HEK293T (cell line): ENCODE measurements around the gene ASTN2.

Experiments
- CTCF ChIA-PET: fragments of 350-600 bp; formaldehyde crosslinking; extraction: SDS; loops from one replicate; lab custom pipeline; 2021; ENCODE audit warnings: antibody characterized with exemption, inconsistent platforms; lab: Yijun Ruan, JAX
- POLR2A ChIA-PET: fragments of 350-600 bp; formaldehyde crosslinking; extraction: SDS; loops from one replicate; lab custom pipeline; 2020; ENCODE audit warnings: antibody characterized with exemption, inconsistent platforms; lab: Yijun Ruan, JAX
- DNase-seq: peaks from one replicate; pipeline ENCODE4 v3.0.0; 2012; ENCODE audit warnings: mixed read lengths; ENCODE audit errors: extremely low spot score
- ARNT ChIP-seq: fragments of 450-650 bp; IDR thresholded peaks from 2 replicates; pipeline ENCODE4 v1.6.1; 2017; ENCODE audit warnings: mild to moderate bottlenecking
- BHLHE40 ChIP-seq: fragments of 450-650 bp; IDR thresholded peaks from 2 replicates; pipeline ENCODE4 v1.6.1; 2016; ENCODE audit warnings: mild to moderate bottlenecking, moderate library complexity, borderline replicate concordance
- CTBP1 ChIP-seq: fragments of 450-650 bp; IDR thresholded peaks from 2 replicates; pipeline ENCODE4 v1.6.1; 2016; ENCODE audit warnings: borderline replicate concordance
- ELF4 ChIP-seq: fragments of 450-650 bp; IDR thresholded peaks from 2 replicates; pipeline ENCODE4 v1.6.1; 2017; ENCODE audit warnings: antibody characterized with exemption
- FOXA1 ChIP-seq: fragments of 450-650 bp; IDR thresholded peaks from 2 replicates; pipeline ENCODE4 v1.6.1; 2016; ENCODE audit warnings: mild to moderate bottlenecking
- FOXK2 ChIP-seq: fragments of 450-650 bp; IDR thresholded peaks from 2 replicates; pipeline ENCODE4 v1.6.1; 2016; ENCODE audit warnings: mild to moderate bottlenecking
- FOXM1 ChIP-seq: fragments of 450-650 bp; IDR thresholded peaks from 2 replicates; pipeline ENCODE4 v1.6.1; 2017; ENCODE audit warnings: mild to moderate bottlenecking, borderline replicate concordance
- HDGF ChIP-seq: fragments of 450-650 bp; IDR thresholded peaks from 2 replicates; pipeline ENCODE4 v1.6.1; 2017; ENCODE audit warnings: antibody characterized with exemption, borderline replicate concordance
- L3MBTL2 ChIP-seq: fragments of 450-650 bp; conservative IDR thresholded peaks from 2 replicates; pipeline ENCODE4 v1.6.1; 2016; ENCODE audit warnings: mild to moderate bottlenecking
- LEF1 ChIP-seq: fragments of 450-650 bp; IDR thresholded peaks from 2 replicates; pipeline ENCODE4 v1.6.1; 2017; ENCODE audit warnings: mild to moderate bottlenecking, borderline replicate concordance
- NFRKB ChIP-seq: fragments of 450-650 bp; IDR thresholded peaks from 2 replicates; pipeline ENCODE4 v1.6.1; 2016; ENCODE audit warnings: mild to moderate bottlenecking, moderate library complexity
- PKNOX1 ChIP-seq: fragments of 450-650 bp; IDR thresholded peaks from 2 replicates; pipeline ENCODE4 v1.6.1; 2016
- SP1 ChIP-seq: fragments of 450-650 bp; IDR thresholded peaks from 2 replicates; pipeline ENCODE4 v1.6.1; 2017
- SUZ12 ChIP-seq: fragments of 450-650 bp; IDR thresholded peaks from 2 replicates; pipeline ENCODE4 v1.6.1; 2016; ENCODE audit warnings: mild to moderate bottlenecking
- TARDBP ChIP-seq: fragments of 450-650 bp; IDR thresholded peaks from 2 replicates; pipeline ENCODE4 v1.6.1; 2016
- ZNF384 ChIP-seq: fragments of 450-650 bp; IDR thresholded peaks from 2 replicates; pipeline ENCODE4 v1.6.1; 2016

The ASTN2 gene

GRCh38 chr9:117080765-117081390, 334.0 kb downstream of the ASTN2 start:
- no peak for TF ChIP-seq ZNF384
- TF ChIP-seq FOXA1, result no peak
- no peak for TF ChIP-seq NFRKB
- TF ChIP-seq BHLHE40, result no peak
- TF ChIP-seq CTBP1, result no peak
- TF ChIP-seq PKNOX1, result no peak
- TF ChIP-seq SUZ12, result no peak
- no peak for TF ChIP-seq HDGF
- TF ChIP-seq FOXK2, result no peak
- TF ChIP-seq FOXM1, result no peak
- no peak for TF ChIP-seq SP1
- no peak for TF ChIP-seq ARNT
- no peak for TF ChIP-seq ELF4
- TF ChIP-seq L3MBTL2, result no peak
- no peak for TF ChIP-seq TARDBP
- TF ChIP-seq LEF1, result no peak
- ChIA-PET CTCF (no interaction called here), POLR2A (no interaction called here)
- no peak for DNase-seq

- no peak for DNase-seq
- no peak for TF ChIP-seq TARDBP
- no peak for TF ChIP-seq HDGF
- TF ChIP-seq SUZ12, result no peak
- POLR2A ChIA-PET, result no interaction called here
- CTCF ChIA-PET, result no interaction called here
Measured at GRCh38 chr9:117076571-117077290, 338.1 kb downstream of the ASTN2 start.

DNA sequence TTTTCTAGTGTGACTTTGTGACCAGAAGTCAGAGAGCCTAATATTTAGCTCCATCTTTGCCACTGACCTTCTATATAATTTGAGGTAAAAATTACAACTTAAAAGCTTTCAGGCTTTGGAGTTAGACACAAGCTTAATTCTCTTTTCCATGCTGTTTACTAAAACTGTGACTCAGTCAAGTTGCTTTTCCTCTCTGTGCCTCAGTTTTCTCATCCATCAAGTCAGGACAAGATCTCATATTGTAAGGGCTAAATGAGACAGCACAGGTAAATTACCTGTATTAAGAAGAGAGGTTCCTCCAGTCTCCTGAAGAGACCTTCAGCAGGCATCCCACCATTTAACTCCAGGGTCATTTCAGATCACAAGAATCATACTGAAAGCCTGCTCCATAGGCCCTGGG, 339.2 kb downstream of the ASTN2 start:
- DNase-seq, result no peak
- ChIA-PET CTCF (no interaction called here), POLR2A (no interaction called here)
- TF ChIP-seq NFRKB (no peak), HDGF (no peak), SUZ12 (no peak), LEF1 (no peak), CTBP1 (no peak), ARNT (no peak), ZNF384 (no peak), FOXA1 (no peak), BHLHE40 (no peak), FOXM1 (no peak), L3MBTL2 (no peak), TARDBP (no peak), SP1 (no peak)

DNA sequence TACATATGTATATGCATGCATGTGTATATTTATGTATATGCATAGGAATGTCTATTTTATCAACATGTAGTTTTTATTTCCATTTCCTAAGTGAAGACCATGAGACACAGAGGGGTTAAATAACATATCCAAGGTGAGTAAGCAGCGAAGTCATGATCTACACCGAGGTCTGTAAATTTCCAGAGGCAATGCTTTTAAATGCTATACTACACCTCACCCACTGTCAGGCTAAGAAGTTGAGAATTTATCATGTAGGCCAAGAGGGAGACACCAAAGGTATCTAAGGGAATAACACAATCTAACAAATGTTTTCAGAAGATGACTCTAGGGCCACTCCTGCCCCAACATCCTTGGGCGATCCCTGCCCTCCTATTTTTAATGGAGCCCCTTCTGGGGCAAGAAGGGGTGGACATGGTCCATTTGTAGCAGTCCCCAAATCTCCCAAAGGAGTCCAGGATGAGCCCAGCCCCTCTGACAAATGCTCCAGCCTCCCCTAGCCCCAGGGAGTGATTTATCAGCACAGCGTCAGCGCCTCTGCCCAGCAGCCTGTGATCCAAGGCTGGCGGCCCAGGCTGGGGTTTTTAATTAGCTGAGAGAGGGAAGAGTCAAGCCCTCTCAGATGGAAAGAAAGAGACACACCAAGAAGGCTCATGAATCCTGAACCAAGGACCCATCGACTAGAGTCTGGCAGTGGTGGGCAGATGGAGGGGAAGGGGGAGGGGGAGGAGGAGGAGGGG, 339.9 kb downstream of the ASTN2 start:
- CTCF ChIA-PET, result no interaction called here
- DNase-seq, result no peak
- POLR2A ChIA-PET, result no interaction called here
- no peak for TF ChIP-seq BHLHE40
- TF ChIP-seq CTBP1, result no peak
- TF ChIP-seq ZNF384, result no peak
- TF ChIP-seq HDGF, result no peak
- no peak for TF ChIP-seq SP1
- no peak for TF ChIP-seq PKNOX1
- TF ChIP-seq FOXM1, result no peak
- TF ChIP-seq ELF4, result no peak
- no peak for TF ChIP-seq LEF1
- TF ChIP-seq ARNT, result no peak
- no peak for TF ChIP-seq FOXK2
- TF ChIP-seq TARDBP, result no peak
- TF ChIP-seq SUZ12, result no peak
- TF ChIP-seq L3MBTL2, result no peak
- TF ChIP-seq FOXA1, result no peak
- no peak for TF ChIP-seq NFRKB

DNA sequence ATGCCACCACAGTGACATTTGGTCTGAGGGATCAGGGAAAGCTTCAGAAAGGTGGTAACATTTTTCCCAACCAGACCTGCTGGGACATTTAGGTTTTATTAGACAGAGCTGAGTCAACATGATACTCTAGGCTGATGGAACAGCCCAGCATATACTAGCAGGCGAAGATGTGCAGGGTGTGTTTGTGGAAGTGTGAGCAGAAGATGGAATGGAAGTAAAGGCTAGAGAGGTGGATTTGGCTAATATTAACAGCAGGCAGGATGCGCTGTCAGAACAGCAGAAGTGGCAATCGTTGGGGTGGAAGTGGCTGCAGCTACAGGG, 340.6 kb downstream of the ASTN2 start:
- POLR2A ChIA-PET, result no interaction called here

GRCh38 chr9:117073539-117074341, 341.1 kb downstream of the ASTN2 start:
- DNase-seq, result peak; percentile 39
- CTCF ChIA-PET, result no interaction called here
- no peak for TF ChIP-seq SP1
- no peak for TF ChIP-seq ARNT
- TF ChIP-seq PKNOX1, result no peak
- no peak for TF ChIP-seq FOXK2
- no peak for TF ChIP-seq ZNF384
- no peak for TF ChIP-seq FOXM1
- no peak for TF ChIP-seq HDGF
- TF ChIP-seq SUZ12, result no peak
- no peak for TF ChIP-seq TARDBP
- POLR2A ChIA-PET, result no interaction called here

More for the DNA sequence above, 340.6 kb downstream of the ASTN2 start:
- no peak for TF ChIP-seq L3MBTL2
- no peak for TF ChIP-seq ZNF384
- TF ChIP-seq SP1, result no peak
- DNase-seq, result no peak
- CTCF ChIA-PET, result no interaction called here
